ENCODE data around the gene NCDN. TPM values are rescaled to one million over a fixed set of nuclear protein-coding genes. Genes with fewer than 3 reads are reported as not detected.

The NCDN gene
- total RNA-seq, 1 experiment from 2014 or later, result 12.8 TPM

DNA sequence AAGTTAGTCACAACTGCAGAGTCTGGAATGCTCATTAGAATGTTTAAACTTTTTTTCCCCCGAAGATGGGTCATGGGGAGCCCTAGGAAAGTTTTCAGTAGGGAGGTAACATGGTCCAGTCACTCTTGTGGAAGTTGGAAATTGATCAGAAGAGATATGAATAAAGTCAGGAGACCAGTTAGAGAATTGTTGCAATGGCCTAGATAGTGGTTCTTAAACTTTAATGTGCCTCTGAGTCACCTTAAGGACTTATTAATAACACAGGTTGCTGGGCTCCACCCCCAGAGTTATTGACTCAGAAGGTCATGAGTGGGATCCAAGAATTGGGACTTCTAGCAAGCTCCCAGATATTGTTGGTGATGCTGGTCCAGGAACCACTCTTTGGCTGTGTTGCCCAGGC lies 12.3 kb downstream of the NCDN start:
- no peaks in the 10 kb centered on the region for H3K36me3 ChIP-seq (ENCODE audit: control insufficient read depth, insufficient read depth, low read length)
- Mint-ChIP-seq H3K27ac (ENCODE audit: unreplicated experiment) (peak overlapping the region; percentile 79), H3K36me3 (ENCODE audit: insufficient read depth, unreplicated experiment) (peaks cover 10% of the 10 kb centered on the region), H3K27me3 (ENCODE audit: insufficient read depth, unreplicated experiment) (no peaks in the 10 kb centered on the region), H3K4me3 (ENCODE audit: unreplicated experiment) (no peak overlapping the region), H3K4me1 (ENCODE audit: low read depth, unreplicated experiment) (peaks cover 8% of the 10 kb centered on the region), H3K9me3 (ENCODE audit: unreplicated experiment) (no peaks in the 10 kb centered on the region)
- ChIA-PET CTCF (no interaction called here), POLR2A (no interaction called here)
- DNase-seq, result no peak
- H3K27me3 ChIP-seq (replicated peaks; ENCODE audit: control insufficient read depth, insufficient read depth, low read length), result no peaks in the 10 kb centered on the region
- intact Hi-C loops (cut with micrococcal nuclease; ENCODE audit: unreplicated experiment), result loop anchor here (1.0 kb wide), 3 partner anchors 145 to 204 kb away; partner anchors contain the start of gene CLSPN
- no peak overlapping the region for H3K4me3 ChIP-seq (ENCODE audit: low read depth, low read length)
- peaks cover 13% of the 10 kb centered on the region for H3K4me1 ChIP-seq
- TF ChIP-seq, protein P1, sequence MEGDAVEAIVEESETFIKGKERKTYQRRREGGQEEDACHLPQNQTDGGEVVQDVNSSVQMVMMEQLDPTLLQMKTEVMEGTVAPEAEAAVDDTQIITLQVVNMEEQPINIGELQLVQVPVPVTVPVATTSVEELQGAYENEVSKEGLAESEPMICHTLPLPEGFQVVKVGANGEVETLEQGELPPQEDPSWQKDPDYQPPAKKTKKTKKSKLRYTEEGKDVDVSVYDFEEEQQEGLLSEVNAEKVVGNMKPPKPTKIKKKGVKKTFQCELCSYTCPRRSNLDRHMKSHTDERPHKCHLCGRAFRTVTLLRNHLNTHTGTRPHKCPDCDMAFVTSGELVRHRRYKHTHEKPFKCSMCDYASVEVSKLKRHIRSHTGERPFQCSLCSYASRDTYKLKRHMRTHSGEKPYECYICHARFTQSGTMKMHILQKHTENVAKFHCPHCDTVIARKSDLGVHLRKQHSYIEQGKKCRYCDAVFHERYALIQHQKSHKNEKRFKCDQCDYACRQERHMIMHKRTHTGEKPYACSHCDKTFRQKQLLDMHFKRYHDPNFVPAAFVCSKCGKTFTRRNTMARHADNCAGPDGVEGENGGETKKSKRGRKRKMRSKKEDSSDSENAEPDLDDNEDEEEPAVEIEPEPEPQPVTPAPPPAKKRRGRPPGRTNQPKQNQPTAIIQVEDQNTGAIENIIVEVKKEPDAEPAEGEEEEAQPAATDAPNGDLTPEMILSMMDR (IDR thresholded peaks at IDR 0.05; ENCODE audit: insufficient read depth in 1 of 2, low read depth in 1 of 2, low read length in 1 of 2, severe bottlenecking in 1 of 2, unreplicated experiment in 1 of 2), result no peak
- no TSS peak for BruUV-seq (replicated peaks)
- no peaks in the 10 kb centered on the region for H3K9me3 ChIP-seq

- Histone ChIP-seq H3K4me1 (peaks cover 20% of the 10 kb centered on the region), H3K36me3 (ENCODE audit: control insufficient read depth, insufficient read depth, low read length) (no peaks in the 10 kb centered on the region), H3K27me3 (replicated peaks; ENCODE audit: control insufficient read depth, insufficient read depth, low read length) (no peaks in the 10 kb centered on the region), H3K9me3 (no peaks in the 10 kb centered on the region), H3K4me3 (ENCODE audit: low read depth, low read length) (no peak overlapping the region)
- Mint-ChIP-seq H3K9me3 (ENCODE audit: unreplicated experiment) (no peaks in the 10 kb centered on the region), H3K4me3 (ENCODE audit: unreplicated experiment) (no peak overlapping the region), H3K27ac (ENCODE audit: unreplicated experiment) (peak overlapping the region; percentile 79), H3K27me3 (ENCODE audit: insufficient read depth, unreplicated experiment) (no peaks in the 10 kb centered on the region), H3K4me1 (ENCODE audit: low read depth, unreplicated experiment) (peaks cover 15% of the 10 kb centered on the region), H3K36me3 (ENCODE audit: insufficient read depth, unreplicated experiment) (peaks cover 13% of the 10 kb centered on the region)
- DNase-seq, result no peak
- CTCF ChIA-PET, result interaction anchor here (0.6 kb wide), 1 partner anchor 333 kb away, joined by 4 read pairs; no protein-coding TSS in a partner anchor
- no TSS peak for BruUV-seq (replicated peaks)
- TF ChIP-seq, protein P1 (IDR thresholded peaks at IDR 0.05; ENCODE audit: insufficient read depth in 1 of 2, low read depth in 1 of 2, low read length in 1 of 2, severe bottlenecking in 1 of 2, unreplicated experiment in 1 of 2), result no peak
- intact Hi-C loops (cut with micrococcal nuclease; ENCODE audit: unreplicated experiment), result no loop called here
- POLR2A ChIA-PET, result no interaction called here
Observed at GRCh38 chr1:35570589-35571137, 13.1 kb downstream of the NCDN start.

- TF ChIP-seq, protein P1 (IDR thresholded peaks at IDR 0.05; ENCODE audit: insufficient read depth in 1 of 2, low read depth in 1 of 2, low read length in 1 of 2, severe bottlenecking in 1 of 2, unreplicated experiment in 1 of 2), result no peak
- Histone ChIP-seq H3K36me3 (ENCODE audit: control insufficient read depth, insufficient read depth, low read length) (no peaks in the 10 kb centered on the region), H3K9me3 (no peaks in the 10 kb centered on the region), H3K4me3 (ENCODE audit: low read depth, low read length) (no peak overlapping the region), H3K4me1 (peaks cover 26% of the 10 kb centered on the region), H3K27me3 (replicated peaks; ENCODE audit: control insufficient read depth, insufficient read depth, low read length) (no peaks in the 10 kb centered on the region)
- peaks cover 19% of the 10 kb centered on the region for H3K4me1 Mint-ChIP-seq (ENCODE audit: low read depth, unreplicated experiment)
- no TSS peak for BruUV-seq (replicated peaks)
- DNase-seq, result no peak
- ChIA-PET POLR2A (no interaction called here), CTCF (interaction anchor here (0.9 kb wide), 2 partner anchors 126 to 144 kb away, joined by 3 read pairs; no protein-coding TSS in a partner anchor)
- H3K27me3 Mint-ChIP-seq (ENCODE audit: insufficient read depth, unreplicated experiment), result no peaks in the 10 kb centered on the region
- intact Hi-C loops (cut with micrococcal nuclease; ENCODE audit: unreplicated experiment), result no loop called here
- H3K9me3 Mint-ChIP-seq (ENCODE audit: unreplicated experiment), result no peaks in the 10 kb centered on the region
- H3K36me3 Mint-ChIP-seq (ENCODE audit: insufficient read depth, unreplicated experiment), result peaks cover 16% of the 10 kb centered on the region
- H3K4me3 Mint-ChIP-seq (ENCODE audit: unreplicated experiment), result no peak overlapping the region
- no peak overlapping the region for H3K27ac Mint-ChIP-seq (ENCODE audit: unreplicated experiment)
Observed at GRCh38 chr1:35571263-35571662, 13.7 kb downstream of the NCDN start.

Data from Caco-2 (cell line).